PFSK-1 (cell line): ENCODE results near the gene PALMD.

Experiments used
- POLR2AphosphoS5 ChIP-seq: IDR thresholded peaks from 2 replicates; pipeline ENCODE4 v1.6.1; 2012; ENCODE audit warnings: low read depth, mild to moderate bottlenecking, control low read depth, low read length, moderate library complexity
- REST ChIP-seq, 2 experiments: IDR thresholded peaks; 2 replicates each; pipeline versions ENCODE4 v1.6.1 to v1.8.0; 2011 to 2012; ENCODE audit warnings: low read depth in 2 of 2, low read length in 2 of 2, control low read depth in 1 of 2, inconsistent platforms in 1 of 2, mild to moderate bottlenecking in 1 of 2, moderate library complexity in 1 of 2; ENCODE audit not compliant: insufficient read depth in 1 of 2

GRCh38 chr1:99627615-99628014 lies 18.3 kb upstream of the PALMD start:
- TF ChIP-seq POLR2AphosphoS5 (no peak), REST (IDR thresholded peaks at IDR 0.05; ENCODE audit: insufficient read depth in 1 of 2, low read depth in 2 of 2, low read length in 2 of 2) (no peak)
